ENCODE measurements around the gene CLEC2D.

- no peak for TF ChIP-seq CTCF (IDR thresholded peaks at IDR 0.05)
- no peak for TF ChIP-seq POLR2AphosphoS5 (IDR thresholded peaks at IDR 0.05)
- no peak for TF ChIP-seq POLR2A (IDR thresholded peaks at IDR 0.05)
- TF ChIP-seq EP300 (IDR thresholded peaks at IDR 0.05), result no peak
Observed at GRCh38 chr12:9632766-9633165, 36.7 kb upstream of the CLEC2D start.
